ENCODE data around the gene TTC34. TPM values are rescaled to one million over a fixed set of nuclear protein-coding genes. Genes with fewer than 3 reads are reported as not detected.

TTC34 gene
- total and polyA plus RNA-seq, 2 of the 4 experiments (the other 2 are of a cell fraction) = under 0.01 to 0.09 TPM

GRCh38 chr1:2807678-2808385 lies 6.3 kb upstream of the TTC34 start:
- no peak overlapping the region for H4K8ac ChIP-seq (ENCODE audit: low read depth in 2 of 2, low read length in 2 of 2)
- WGBS, 2 experiments (ENCODE audit: extremely low coverage in 2 of 2, insufficient read length in 1 of 2) = 0% methylated on average over 2 of the region's 30 CpGs; no CpG with 5 or more reads in 1 of the 2 experiments
- no peak overlapping the region for H2AK5ac ChIP-seq (ENCODE audit: low read depth, low read length)
- no peaks in the 10 kb centered on the region for H3K27me3 ChIP-seq (ENCODE audit: control insufficient read depth, insufficient read depth, low read length)
- no peak overlapping the region for H3K56ac ChIP-seq (ENCODE audit: extremely low read depth, insufficient read depth, low read length)
- H2BK120ac ChIP-seq (ENCODE audit: low read depth, low read length) = no peak overlapping the region
- in situ Hi-C loops (cut with MboI; ENCODE audit: low sequenced_read_pairs) (no loop called here), dilution Hi-C loops (cut with HindIII; ENCODE audit: low sequenced_read_pairs, unreplicated experiment) (no loop called here), intact Hi-C loops (cut with micrococcal nuclease) (no loop called here)
- H3K4me3 ChIP-seq (ENCODE audit: insufficient read depth, low read depth, low read length) = no peak overlapping the region
- H2BK20ac ChIP-seq (ENCODE audit: low read depth, low read length) = no peak overlapping the region
- H3K4me2 ChIP-seq (ENCODE audit: low read depth, low read length) = no peak overlapping the region
- ATAC-seq (ENCODE audit: low read depth) (no peak), DNase-seq (no peak)
- no peak overlapping the region for H3K4ac ChIP-seq (ENCODE audit: low read depth, low read length)
- BruUV-seq (replicated peaks) = no TSS peak
- POLR2A ChIA-PET (ENCODE audit: unreplicated experiment) = no interaction called here
- no peaks in the 10 kb centered on the region for H3K4me1 ChIP-seq (ENCODE audit: control insufficient read depth, insufficient read depth, low read length)
- H3K9me3 ChIP-seq (ENCODE audit: control insufficient read depth, insufficient read depth, low read length) = peaks cover 64% of the 10 kb centered on the region; the same call in 1 of the 2 replicates
- no peak overlapping the region for H2AFZ ChIP-seq (replicated peaks; ENCODE audit: low read length, poor library complexity)
- H4K5ac ChIP-seq (ENCODE audit: low read depth, low read length) = no peak overlapping the region
- H3K14ac ChIP-seq (replicated peaks; ENCODE audit: low read depth, low read length) = no peak overlapping the region
- H4K91ac ChIP-seq (ENCODE audit: insufficient read depth, low read depth, low read length) = no peak overlapping the region
- no peak overlapping the region for H3K18ac ChIP-seq (ENCODE audit: low read depth, low read length)
- no peak overlapping the region for H3K27ac ChIP-seq (ENCODE audit: insufficient read depth, low read length)
- no peak overlapping the region for H2BK15ac ChIP-seq (ENCODE audit: low read depth, low read length)
- H3K9ac ChIP-seq (ENCODE audit: low read depth, low read length) = no peak overlapping the region
- TF ChIP-seq ELK1 (IDR thresholded peaks at IDR 0.05; ENCODE audit: borderline replicate concordance, low read depth, low read length) (no peak), CEBPB (IDR thresholded peaks at IDR 0.05; ENCODE audit: low read depth, low read length) (no peak), CTCF (conservative IDR thresholded peaks at IDR 0.05; ENCODE audit: low read depth, low read length) (no peak), RFX5 (IDR thresholded peaks at IDR 0.05; ENCODE audit: low read depth, low read length) (no peak), RAD21 (IDR thresholded peaks at IDR 0.05; ENCODE audit: low read length) (no peak), MAZ (IDR thresholded peaks at IDR 0.05; ENCODE audit: borderline replicate concordance, low read depth, low read length) (no peak)
- no peak overlapping the region for H2BK5ac ChIP-seq (ENCODE audit: low read depth, low read length, poor library complexity, severe bottlenecking)
- no peak overlapping the region for H2AK9ac ChIP-seq (replicated peaks; ENCODE audit: low read depth, low read length, poor library complexity)
- no peaks in the 10 kb centered on the region for H3K9me1 ChIP-seq (ENCODE audit: insufficient read depth, low read length)
- no peaks in the 10 kb centered on the region for H3K36me3 ChIP-seq (ENCODE audit: control insufficient read depth, insufficient read depth, low read length)
- no peaks in the 10 kb centered on the region for H3K79me1 ChIP-seq (ENCODE audit: low read depth in 1 of 2, low read length in 2 of 2)
- CTCF ChIA-PET = no interaction called here
- H3K23ac ChIP-seq (ENCODE audit: low read depth, low read length) = no peak overlapping the region
- no peaks in the 10 kb centered on the region for H4K20me1 ChIP-seq (ENCODE audit: insufficient read depth, low read length)
